Esophagus (tissue), 2 donors: ENCODE measurements around the gene HSD17B14. TPM values are rescaled to one million over a fixed set of nuclear protein-coding genes. Genes with fewer than 3 reads are reported as not detected.
"Not testable (repeated sequence)": the region's sequence is repeated elsewhere in the genome, so short reads cannot be mapped to it uniquely, and the experiment has no call there.

Source experiments
- H3K27ac ChIP-seq, 2 donors: one replicate each; pipeline ENCODE4 v1.5.1; 2013; ENCODE audit warnings: low read depth in 2 of 2, mild to moderate bottlenecking in 2 of 2, inconsistent platforms in 1 of 2, low read length in 1 of 2, moderate library complexity in 1 of 2
- H3K27me3 ChIP-seq, 2 donors: one replicate each; pipeline ENCODE4 v1.6.1; 2013; ENCODE audit warnings: low read length in 2 of 2, control low read depth in 1 of 2, mild to moderate bottlenecking in 1 of 2; ENCODE audit not compliant: insufficient read depth in 2 of 2, control insufficient read depth in 1 of 2
- H3K36me3 ChIP-seq, 2 donors: one replicate each; pipeline ENCODE4 v1.6.1; 2013; ENCODE audit warnings: low read length in 1 of 2; ENCODE audit not compliant: control insufficient read depth in 2 of 2, insufficient read depth in 2 of 2
- H3K4me1 ChIP-seq, 2 donors: one replicate each; pipeline ENCODE4 v1.6.1; 2013; ENCODE audit warnings: low read length in 1 of 2; ENCODE audit not compliant: control insufficient read depth in 2 of 2, insufficient read depth in 2 of 2
- H3K4me3 ChIP-seq, 2 donors: one replicate each; pipeline ENCODE4 v1.5.1; 2013; ENCODE audit warnings: low read length in 2 of 2, mild to moderate bottlenecking in 2 of 2, low read depth in 1 of 2, moderate library complexity in 1 of 2
- H3K9me3 ChIP-seq, 2 donors: one replicate each; pipeline ENCODE4 v1.6.1; 2013; ENCODE audit warnings: mild to moderate bottlenecking in 2 of 2, low read depth in 1 of 2, low read length in 1 of 2, moderate library complexity in 1 of 2; ENCODE audit not compliant: control insufficient read depth in 2 of 2, insufficient read depth in 1 of 2
- WGBS, 2 donors: extraction: QIAGEN DNeasy Blood & Tissue Kit; methylation state at CpG; one replicate each; pipeline ENCODE4 v1.1.7; 2013; 5-methylcytosine and 5-hydroxymethylcytosine counted together
- polyA plus RNA-seq, 2 donors: library from polyadenylated mRNA; stranded (reverse); fragments of 200-250 nt; gene quantifications; one replicate each; pipeline ENCODE4 v1.2.3, GENCODE V29; 2013
- donor health status: healthy with polysubstance abuse.
- donor health status: Bipolar disorder and iron deficiency.

Gene HSD17B14
- polyA plus RNA-seq, 2 donors: 2.2 to 3.4 TPM

DNA sequence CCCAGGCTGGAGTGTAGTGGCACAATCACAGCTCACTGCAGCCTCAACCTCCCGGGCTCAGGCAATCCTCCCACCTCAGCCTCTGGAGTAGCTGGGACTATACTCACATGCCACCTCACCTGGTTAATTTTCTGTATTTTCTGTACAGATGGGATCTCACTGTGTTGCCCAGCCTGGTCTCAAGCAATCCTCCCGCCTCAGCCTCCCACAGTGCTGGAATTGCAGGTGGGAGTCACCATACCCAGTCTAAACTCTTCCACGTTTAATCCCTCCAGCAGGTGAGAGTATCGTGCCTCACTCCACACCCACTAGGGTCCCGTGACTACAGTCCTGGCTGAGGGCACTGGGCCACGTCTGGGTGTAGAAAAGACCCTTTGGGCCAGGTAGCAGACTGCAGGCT lies 42.0 kb downstream of the HSD17B14 start:
- Histone ChIP-seq H3K27ac (peak overlapping the region in 1 of 2 donors; percentile 94), H3K4me3 (no peak overlapping the region), H3K36me3 (peaks cover 0 to 4% of the 10 kb centered on the region in 2 donors), H3K27me3 (no peaks in the 10 kb centered on the region), H3K4me1 (no peaks in the 10 kb centered on the region), H3K9me3 (no peaks in the 10 kb centered on the region)
- WGBS, 2 donors: 68 to 76% methylated on average over 6 of the region's 6 CpGs

DNA sequence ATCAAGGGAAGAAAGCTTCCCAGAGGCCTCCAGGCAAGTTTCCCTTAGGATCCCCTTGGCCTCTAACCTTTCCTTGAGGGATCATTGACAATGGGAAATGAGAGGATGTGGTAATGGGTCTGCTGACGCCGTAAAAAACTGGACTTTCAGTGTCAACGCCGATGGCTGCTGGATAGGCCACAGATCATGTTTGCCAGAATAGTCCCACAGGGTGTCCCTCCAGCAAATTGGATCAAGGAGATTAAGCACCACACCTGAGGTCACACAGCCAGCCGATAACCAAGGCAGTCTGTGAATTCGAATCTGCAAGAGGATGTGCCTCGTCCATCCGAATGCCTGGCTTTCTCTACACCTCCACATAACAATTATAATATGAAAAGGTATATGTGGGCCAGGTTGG lies 43.0 kb downstream of the HSD17B14 start:
- no peaks in the 10 kb centered on the region for H3K27me3 ChIP-seq
- H3K27ac ChIP-seq: no peak overlapping the region
- H3K4me1 ChIP-seq: no peaks in the 10 kb centered on the region
- 77 to 87% methylated on average over 8 of the region's 8 CpGs for WGBS, 2 donors
- H3K4me3 ChIP-seq: no peak overlapping the region
- no peaks in the 10 kb centered on the region for H3K36me3 ChIP-seq
- no peaks in the 10 kb centered on the region for H3K9me3 ChIP-seq

DNA sequence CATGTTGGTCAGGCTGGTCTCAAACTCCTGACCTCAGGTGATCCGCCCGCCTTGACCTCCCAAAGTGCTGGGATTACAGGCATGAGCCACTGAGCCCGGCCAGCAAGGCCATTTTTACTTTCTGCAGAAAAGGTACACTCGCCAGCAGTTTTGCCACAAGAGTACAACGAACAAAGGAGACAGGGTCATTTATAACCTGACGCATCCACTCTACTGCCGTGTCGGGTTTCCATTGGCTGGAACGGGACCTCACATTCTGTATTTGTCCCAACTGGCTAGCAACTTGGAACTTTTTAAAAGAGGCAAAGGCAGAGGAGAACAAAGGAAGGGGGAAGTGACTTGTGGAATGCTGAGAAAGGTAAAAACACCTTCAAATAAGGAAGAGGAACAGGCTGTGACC lies 49.0 kb downstream of the HSD17B14 start:
- H3K4me3 ChIP-seq, H3K27me3 ChIP-seq, H3K4me1 ChIP-seq, H3K36me3 ChIP-seq, H3K9me3 ChIP-seq: not testable (repeated sequence)
- 63 to 70% methylated on average over 9 of the region's 9 CpGs for WGBS, 2 donors
- peak overlapping the region; percentile 39 to 70 for H3K27ac ChIP-seq

DNA sequence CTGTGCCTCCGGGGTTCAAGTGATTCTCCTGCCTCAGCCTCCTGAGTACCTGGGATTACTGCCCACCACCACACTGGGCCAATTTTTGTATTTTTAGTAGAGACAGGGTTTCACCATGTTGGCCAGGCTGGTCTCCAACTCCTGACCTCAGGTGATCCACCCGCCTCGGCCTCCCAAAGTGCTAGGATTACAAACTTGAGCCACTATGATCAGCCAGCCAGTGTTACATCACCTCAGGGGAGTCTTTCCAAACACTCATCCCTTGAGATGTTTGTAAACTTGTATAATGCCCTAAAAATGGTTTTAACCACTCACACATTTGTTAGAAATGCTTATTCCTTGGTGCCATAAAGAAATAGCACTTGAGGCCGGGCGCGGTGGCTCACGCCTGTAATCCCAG lies 49.9 kb downstream of the HSD17B14 start:
- 91% methylated on average over 7 of the region's 7 CpGs for WGBS, 2 donors
- H3K36me3 ChIP-seq, H3K4me3 ChIP-seq, H3K9me3 ChIP-seq, H3K27ac ChIP-seq, H3K4me1 ChIP-seq, H3K27me3 ChIP-seq: not testable (repeated sequence)

DNA sequence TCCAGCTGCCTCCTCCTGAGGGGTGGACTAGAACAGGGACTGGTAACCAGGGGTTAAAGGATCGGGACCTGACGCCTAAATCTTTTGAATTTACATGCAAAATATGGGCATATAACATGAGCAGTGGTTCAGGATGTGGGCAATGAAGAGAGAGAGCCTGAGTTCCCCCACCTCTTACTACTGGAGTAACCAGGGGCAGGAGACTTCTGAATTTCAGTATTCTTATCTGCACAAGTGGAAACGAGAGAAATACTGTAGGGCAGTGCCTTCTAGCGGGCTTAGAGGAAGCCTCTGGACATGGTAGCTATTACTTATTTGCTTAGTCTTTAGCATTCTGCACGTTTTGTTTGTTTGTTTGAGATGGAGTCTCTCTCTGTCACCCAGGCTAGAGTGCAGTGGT lies 51.8 kb downstream of the HSD17B14 start:
- H3K27me3 ChIP-seq: no peaks in the 10 kb centered on the region
- H3K27ac ChIP-seq: no peak overlapping the region
- WGBS, 2 donors: 55 to 70% methylated on average over 5 of the region's 5 CpGs
- H3K36me3 ChIP-seq: no peaks in the 10 kb centered on the region
- no peak overlapping the region for H3K4me3 ChIP-seq
- H3K9me3 ChIP-seq: no peaks in the 10 kb centered on the region
- H3K4me1 ChIP-seq: peaks cover 0 to 2% of the 10 kb centered on the region in 2 donors

DNA sequence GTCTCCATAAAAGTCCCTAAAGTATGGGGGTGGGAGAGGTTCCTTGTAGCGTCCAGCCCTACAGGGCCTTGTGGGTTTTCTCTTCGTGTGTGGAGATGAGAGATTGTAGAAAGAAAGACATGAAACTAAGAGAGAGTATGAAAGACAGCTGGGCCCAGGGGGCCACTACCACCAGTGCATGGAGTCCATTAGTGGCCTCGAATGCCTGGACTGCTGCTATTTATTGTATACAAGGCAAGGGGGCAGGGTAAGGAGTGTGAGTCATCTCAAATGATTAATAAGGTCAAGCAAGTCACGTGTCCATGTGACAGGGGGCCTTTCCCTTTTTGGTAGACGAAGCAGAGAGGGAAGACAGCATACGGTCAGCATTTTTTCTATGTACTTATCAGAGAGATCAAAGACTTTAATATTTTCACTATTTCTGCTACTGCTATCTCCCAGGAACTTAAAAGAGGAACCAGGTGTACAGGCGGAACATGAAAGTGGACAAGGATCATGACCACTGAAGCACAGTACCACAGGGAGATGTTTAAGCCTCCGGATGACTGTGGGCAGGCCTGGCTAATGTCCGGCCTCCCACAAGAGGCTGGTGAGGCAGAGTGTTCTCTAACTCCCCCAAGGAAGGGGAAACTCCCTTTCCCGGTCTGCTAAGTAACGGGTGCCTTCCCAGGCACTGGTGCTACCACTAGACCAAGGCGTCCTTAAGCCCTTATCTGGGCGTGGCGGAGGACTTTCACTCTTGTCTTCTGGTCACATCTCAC lies 55.5 kb downstream of the HSD17B14 start:
- WGBS, 2 donors: 49 to 60% methylated on average over 14 of the region's 14 CpGs
- no peaks in the 10 kb centered on the region for H3K9me3 ChIP-seq
- H3K4me3 ChIP-seq: no peak overlapping the region
- H3K27me3 ChIP-seq: no peaks in the 10 kb centered on the region
- peak overlapping the region; percentile 28 to 37 for H3K27ac ChIP-seq
- H3K4me1 ChIP-seq: peaks cover 0 to 2% of the 10 kb centered on the region in 2 donors
- H3K36me3 ChIP-seq: no peaks in the 10 kb centered on the region

DNA sequence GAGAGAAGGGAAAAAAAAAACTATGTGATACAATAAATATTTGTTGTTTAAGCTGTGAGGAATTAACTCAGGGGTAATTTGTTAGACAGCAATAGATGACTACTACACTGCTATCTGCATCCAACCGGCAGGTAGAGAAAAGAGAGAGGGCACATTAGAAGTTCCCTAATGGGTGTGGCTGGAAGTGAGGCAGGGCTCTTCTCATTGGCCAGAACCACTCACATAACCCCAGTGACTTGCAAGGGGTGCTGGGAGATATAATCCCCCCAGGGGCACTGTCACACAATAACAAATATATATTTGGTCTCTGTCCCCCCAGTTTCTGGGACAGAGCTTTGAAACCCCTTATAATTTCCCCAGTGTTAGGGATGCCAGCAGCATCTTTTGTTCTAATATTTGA lies 56.7 kb downstream of the HSD17B14 start:
- Histone ChIP-seq H3K27me3 (no peaks in the 10 kb centered on the region), H3K27ac (no peak overlapping the region), H3K36me3 (no peaks in the 10 kb centered on the region), H3K4me3 (no peak overlapping the region), H3K4me1 (peaks cover 0 to 2% of the 10 kb centered on the region in 2 donors), H3K9me3 (no peaks in the 10 kb centered on the region)
- WGBS, 2 donors: 56 to 72% methylated on average over 1 of the region's 1 CpG

DNA sequence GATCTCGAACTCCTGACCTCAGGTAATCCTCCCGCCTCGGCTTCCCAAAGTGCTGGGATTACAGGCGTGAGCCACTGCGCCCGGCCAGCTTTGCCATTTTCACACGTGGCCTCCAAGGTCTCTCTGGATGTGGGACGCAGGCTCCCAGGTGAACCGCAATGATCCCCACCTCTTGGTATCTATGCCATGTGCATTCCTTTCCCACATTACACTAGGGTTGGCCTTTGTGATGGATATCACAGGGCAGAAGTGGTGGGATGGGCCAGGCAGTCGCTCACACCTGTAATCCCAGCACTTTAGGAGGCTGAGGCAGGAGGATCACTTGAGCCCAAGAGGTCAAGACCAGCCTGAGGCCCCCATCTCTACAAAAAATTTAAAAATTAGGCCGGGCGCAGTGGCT lies 58.6 kb downstream of the HSD17B14 start:
- no peak overlapping the region for H3K4me3 ChIP-seq
- no peaks in the 10 kb centered on the region for H3K27me3 ChIP-seq
- H3K27ac ChIP-seq: no peak overlapping the region
- peaks cover 0 to 2% of the 10 kb centered on the region in 2 donors for H3K4me1 ChIP-seq
- H3K36me3 ChIP-seq: no peaks in the 10 kb centered on the region
- no peaks in the 10 kb centered on the region for H3K9me3 ChIP-seq
- WGBS, 2 donors: 89 to 91% methylated on average over 12 of the region's 12 CpGs

DNA sequence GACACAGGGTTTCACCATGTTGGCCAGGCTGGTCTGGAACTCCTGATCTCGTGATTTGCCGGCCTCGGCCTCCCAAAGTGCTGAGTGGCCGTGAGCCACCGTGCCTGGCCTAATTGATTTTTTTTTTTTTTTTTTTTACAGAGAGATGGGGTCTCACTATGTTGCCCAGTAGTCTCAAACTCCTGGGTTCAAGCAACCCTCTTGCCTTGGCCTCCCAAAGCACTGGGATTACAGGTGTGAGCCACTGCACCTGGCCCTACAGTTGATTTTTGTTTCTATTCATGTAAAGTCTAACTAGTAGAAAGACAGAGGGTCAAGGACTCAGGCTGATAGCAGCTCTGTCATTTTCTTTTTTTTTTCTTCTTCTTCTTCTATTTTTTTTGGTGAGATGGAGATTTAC lies 59.2 kb downstream of the HSD17B14 start:
- no peaks in the 10 kb centered on the region for H3K27me3 ChIP-seq
- peaks cover 0 to 2% of the 10 kb centered on the region in 2 donors for H3K4me1 ChIP-seq
- no peak overlapping the region for H3K27ac ChIP-seq
- no peaks in the 10 kb centered on the region for H3K9me3 ChIP-seq
- no peak overlapping the region for H3K4me3 ChIP-seq
- no peaks in the 10 kb centered on the region for H3K36me3 ChIP-seq
- 77 to 95% methylated on average over 5 of the region's 5 CpGs for WGBS, 2 donors

DNA sequence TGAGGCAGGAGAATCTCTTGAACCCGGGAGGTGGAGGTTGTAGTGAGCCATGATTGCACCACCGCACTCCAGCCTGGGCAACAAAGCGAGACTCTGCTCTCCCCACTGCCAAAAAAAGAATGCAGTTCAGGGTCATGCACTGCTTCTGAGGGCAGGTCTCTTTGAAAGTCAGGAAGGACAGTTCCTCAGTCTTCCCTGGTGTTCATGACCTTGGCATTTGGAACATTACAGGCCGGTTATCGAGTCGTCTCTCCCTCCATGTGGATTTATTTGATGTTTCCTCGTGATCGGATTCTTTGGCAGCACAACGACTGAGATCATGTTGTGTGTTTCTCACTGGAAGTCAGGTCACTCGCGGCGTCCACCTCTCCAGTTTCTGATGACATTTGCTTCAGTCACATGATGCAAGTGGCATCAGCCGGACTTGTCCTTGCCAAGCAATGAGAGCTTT lies 63.8 kb downstream of the HSD17B14 start:
- Histone ChIP-seq H3K4me3 (no peak overlapping the region), H3K36me3 (no peaks in the 10 kb centered on the region), H3K27ac (no peak overlapping the region), H3K9me3 (no peaks in the 10 kb centered on the region), H3K27me3 (no peaks in the 10 kb centered on the region), H3K4me1 (no peaks in the 10 kb centered on the region)
- WGBS, 2 donors: 60 to 69% methylated on average over 13 of the region's 13 CpGs
